Tongue (tissue), 2 donors: ENCODE data around the gene CYB5R3. TPM values are rescaled to one million over a fixed set of nuclear protein-coding genes. Genes with fewer than 3 reads are reported as not detected.

Source experiments
- small RNA-seq: library from RNA; depleted of rRNA; stranded (forward); fragments of <200 nt; gene quantifications from one replicate; pipeline ENCODE3, GENCODE V24; 2014; ENCODE audit warnings: low replicate concordance
- total RNA-seq: library from RNA; depleted of rRNA; stranded (reverse); fragments of >200 nt; gene quantifications from one replicate; pipeline ENCODE4 v1.2.3, GENCODE V29; 2014

The CYB5R3 gene
- total RNA-seq, 1 donor from 2014 or later: 62.8 TPM

Small RNA genes within 50 kb of the gene (small RNA-seq; reads per million reads assigned to genes)
- gene RNU6-513P: not detected

Other genes with a start within 250 kb of the CYB5R3 start
- 0.72 TPM for gene NFAM1, start 217.0 kb downstream of the CYB5R3 start, total RNA-seq
- gene RRP7A, start 129.6 kb downstream of the CYB5R3 start, total RNA-seq: 21.0 TPM
- 1.6 TPM for gene SERHL2, start 95.4 kb downstream of the CYB5R3 start, total RNA-seq
- gene POLDIP3, start 34.5 kb downstream of the CYB5R3 start, total RNA-seq: 34.6 TPM
- not detected for gene ATP5MGL, start 8.8 kb downstream of the CYB5R3 start, total RNA-seq
- gene A4GALT, start 71.5 kb upstream of the CYB5R3 start, total RNA-seq: 24.1 TPM
- gene ARFGAP3, start 207.9 kb upstream of the CYB5R3 start, total RNA-seq: 50.7 TPM